HepG2 (cell line): ENCODE results near the gene TMEM14A. TPM values are rescaled to one million over a fixed set of nuclear protein-coding genes. Genes with fewer than 3 reads are reported as not detected.

ENCODE experiments used
- AFF4 ChIP-seq: sonication (generic); formaldehyde crosslinking; IDR thresholded peaks from 2 replicates; pipeline ENCODE4 v1.4.0; 2020; ENCODE audit warnings: missing genetic modification reagents
- ARNT2 ChIP-seq: sonication (generic); formaldehyde crosslinking; IDR thresholded peaks from 2 replicates; pipeline ENCODE4 v1.8.0; 2022; ENCODE audit warnings: mild to moderate bottlenecking, low read depth, missing genetic modification reagents, moderate library complexity
- BRF2 ChIP-seq: sonication (generic); formaldehyde crosslinking; IDR thresholded peaks from 2 replicates; pipeline ENCODE4 v1.8.1; 2022; ENCODE audit warnings: mild to moderate bottlenecking, missing genetic modification reagents
- CENPBD1 ChIP-seq: sonication (generic); formaldehyde crosslinking; IDR thresholded peaks from 2 replicates; pipeline ENCODE4 v1.8.0; 2022; ENCODE audit warnings: missing genetic modification reagents, low read depth, mild to moderate bottlenecking, borderline replicate concordance
- FOXJ3 ChIP-seq: sonication (generic); formaldehyde crosslinking; IDR thresholded peaks from 2 replicates; pipeline ENCODE4 v1.4.0; 2020; ENCODE audit warnings: missing genetic modification reagents, mild to moderate bottlenecking, borderline replicate concordance
- HBP1 ChIP-seq: IDR thresholded peaks from 2 replicates; pipeline ENCODE4 v1.6.1; 2016; ENCODE audit warnings: low read depth, control low read depth
- ISX ChIP-seq: sonication (generic); formaldehyde crosslinking; conservative IDR thresholded peaks from 2 replicates; pipeline ENCODE4 v1.5.0; 2020; ENCODE audit warnings: missing genetic modification reagents
- MED13 ChIP-seq: sonication (generic); formaldehyde crosslinking; IDR thresholded peaks from 2 replicates; pipeline ENCODE4 v1.5.0; 2020; ENCODE audit warnings: missing genetic modification reagents
- MZF1 ChIP-seq: sonication (generic); formaldehyde crosslinking; IDR thresholded peaks from 2 replicates; pipeline ENCODE4 v1.8.1; 2023; ENCODE audit warnings: mild to moderate bottlenecking, missing genetic modification reagents, borderline replicate concordance
- PAX8 ChIP-seq: sonication (generic); formaldehyde crosslinking; IDR thresholded peaks from 2 replicates; pipeline ENCODE4 v1.8.0; 2022; ENCODE audit warnings: mild to moderate bottlenecking, missing genetic modification reagents, borderline replicate concordance
- RAD21 ChIP-seq: fragments of 450-650 bp; formaldehyde crosslinking; IDR thresholded peaks from 2 replicates; pipeline ENCODE4 v1.5.0; 2020; ENCODE audit warnings: mild to moderate bottlenecking
- RFXAP ChIP-seq: sonication (generic); formaldehyde crosslinking; IDR thresholded peaks from 2 replicates; pipeline ENCODE4 v1.4.0; 2020; ENCODE audit warnings: missing genetic modification reagents, borderline replicate concordance
- ZEB1 ChIP-seq: IDR thresholded peaks from 2 replicates; pipeline ENCODE4 v1.6.1; 2012; ENCODE audit warnings: mild to moderate bottlenecking, low read depth, inconsistent platforms; ENCODE audit not compliant: insufficient replicate concordance
- ZFP36L2 ChIP-seq: sonication (generic); formaldehyde crosslinking; IDR thresholded peaks from 2 replicates; pipeline ENCODE4 v1.4.0; 2020; ENCODE audit warnings: missing genetic modification reagents
- ZNF335 ChIP-seq: sonication (generic); formaldehyde crosslinking; IDR thresholded peaks from 2 replicates; pipeline ENCODE4 v1.4.0; 2020; ENCODE audit warnings: missing genetic modification reagents
- ZNF546 ChIP-seq: sonication (generic); formaldehyde crosslinking; conservative IDR thresholded peaks from 2 replicates; pipeline ENCODE4 v1.8.1; 2023; ENCODE audit warnings: mild to moderate bottlenecking, missing genetic modification reagents
- ZNF639 ChIP-seq: conservative IDR thresholded peaks from 2 replicates; pipeline ENCODE4 v1.6.1; 2018; ENCODE audit warnings: missing genetic modification reagents
- ZNF788 ChIP-seq: sonication (generic); formaldehyde crosslinking; IDR thresholded peaks from 2 replicates; pipeline ENCODE4 v1.5.0; 2020; ENCODE audit warnings: mild to moderate bottlenecking, missing genetic modification reagents, borderline replicate concordance
- polyA plus RNA-seq, 8 experiments: library from polyadenylated mRNA; depleted of rRNA in 3 of 8; stranded (reverse) in 7 of 8; unstranded in 1 of 8; fragments of >200 nt; fragmentation: Illumina TruSeq in 4 of 8; extraction: Trizol in 4 of 8; gene quantifications; 2 replicates each; pipeline versions ENCODE4 v1.2.1 to v1.2.3, GENCODE V29; 2011 to 2016; ENCODE audit warnings: low read depth in 4 of 8, missing spikeins in 1 of 8, mixed read lengths in 1 of 8; ENCODE audit not compliant: insufficient read depth in 1 of 8
- total RNA-seq, 5 experiments: library from RNA; depleted of rRNA; stranded (reverse); fragments of >200 nt; fragmentation: Illumina TruSeq; extraction: Trizol; gene quantifications; 2 replicates each; pipeline ENCODE4 v1.2.3, GENCODE V29; 2016; ENCODE audit warnings: low read depth in 1 of 5

The TMEM14A gene
- total and polyA plus RNA-seq, 2 of the 13 experiments (the other 11 are each of a cell fraction or from before 2014, with no cell fraction given), result 24.6 to 73.7 TPM

DNA sequence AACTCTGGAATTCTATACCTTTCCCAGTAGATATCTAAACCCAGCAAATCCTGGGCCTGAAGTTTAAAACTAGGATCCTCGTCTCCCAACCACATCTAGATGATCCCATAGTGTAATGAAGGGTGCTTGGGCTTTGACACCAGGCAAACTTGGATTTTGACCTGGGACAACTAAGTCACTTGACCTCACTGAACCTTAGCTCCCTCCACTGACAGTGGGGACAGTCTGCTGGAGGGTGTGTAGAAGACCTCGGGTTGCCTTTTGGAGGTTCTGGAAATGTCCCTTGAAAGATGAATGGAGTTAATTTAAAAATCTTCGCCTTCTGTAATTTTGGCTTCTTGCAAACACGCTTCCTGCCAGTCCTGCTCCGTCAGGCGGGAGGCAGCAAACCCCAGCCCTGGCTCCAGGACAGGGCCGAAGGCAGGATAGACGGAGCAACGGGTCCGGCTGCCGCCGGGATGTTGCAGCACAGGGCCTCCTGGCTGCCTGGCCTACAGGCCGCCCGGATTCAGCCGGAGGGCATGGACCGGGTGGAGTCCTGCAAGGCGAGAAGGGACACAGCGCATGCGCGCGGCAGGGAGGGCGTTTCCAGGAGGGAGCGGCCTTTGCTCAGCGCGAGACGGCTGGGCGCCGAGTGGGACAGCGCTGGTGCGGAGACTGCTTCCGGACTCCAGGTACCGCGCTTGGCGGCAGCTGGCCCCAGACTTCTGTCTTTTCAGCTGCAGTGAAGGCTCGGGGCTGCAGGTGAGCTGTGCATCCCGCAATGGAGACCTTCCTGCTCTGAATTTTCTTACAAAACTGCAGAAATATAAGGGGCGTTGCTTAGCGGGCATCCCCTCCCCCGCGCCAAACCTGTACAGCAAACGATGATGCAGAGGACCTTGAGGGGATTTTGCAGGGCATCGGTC is at the start of gene TMEM14A (continued):
- TF ChIP-seq HBP1, result peak; percentile 80; the same call in 1 of the 2 replicates
- TF ChIP-seq MED13, result peak; percentile 43; the same call in 1 of the 2 replicates
- TF ChIP-seq BRF2 (CRISPR knock-in tag), result peak; percentile 26; the same call in 1 of the 2 replicates
- 0 out of 2 replicates have a peak, but pooled peaks have one; percentile 10 for TF ChIP-seq AFF4 (CRISPR knock-in tag)
- peak; percentile 74 for TF ChIP-seq RAD21 (CRISPR knock-in tag)
- peak; percentile 81; the same call in 1 of the 2 replicates for TF ChIP-seq ZNF788
- TF ChIP-seq ZFP36L2 (CRISPR knock-in tag), result 0 out of 2 replicates have a peak, but pooled peaks have one; percentile 60
- no peak for TF ChIP-seq PAX8 (CRISPR knock-in tag)
- peak; percentile 75; the same call in 1 of the 2 replicates for TF ChIP-seq FOXJ3 (CRISPR knock-in tag)
- peak; percentile 77; the same call in 1 of the 2 replicates for TF ChIP-seq ISX (CRISPR knock-in tag)
- peak; percentile 74; the same call in 1 of the 2 replicates for TF ChIP-seq ZNF335 (CRISPR knock-in tag)
- peak; percentile 75; the same call in 1 of the 2 replicates for TF ChIP-seq ARNT2 (CRISPR knock-in tag)
- TF ChIP-seq CENPBD1 (CRISPR knock-in tag), result no peak
- no peak; the same call in 1 of the 2 replicates for TF ChIP-seq MZF1 (CRISPR knock-in tag)
- peak; percentile 72; the same call in 1 of the 2 replicates for TF ChIP-seq RFXAP (CRISPR knock-in tag)
- peak; percentile 84 for TF ChIP-seq ZNF639
- TF ChIP-seq ZEB1, result peak; percentile 85
- TF ChIP-seq ZNF546, result peak; percentile 87; the same call in 1 of the 2 replicates
